ENCODE measurements around the gene SHD. TPM values are rescaled to one million over a fixed set of nuclear protein-coding genes. Genes with fewer than 3 reads are reported as not detected.

SHD gene
- total RNA-seq, 1 experiment from 2014 or later: 2.0 TPM

DNA sequence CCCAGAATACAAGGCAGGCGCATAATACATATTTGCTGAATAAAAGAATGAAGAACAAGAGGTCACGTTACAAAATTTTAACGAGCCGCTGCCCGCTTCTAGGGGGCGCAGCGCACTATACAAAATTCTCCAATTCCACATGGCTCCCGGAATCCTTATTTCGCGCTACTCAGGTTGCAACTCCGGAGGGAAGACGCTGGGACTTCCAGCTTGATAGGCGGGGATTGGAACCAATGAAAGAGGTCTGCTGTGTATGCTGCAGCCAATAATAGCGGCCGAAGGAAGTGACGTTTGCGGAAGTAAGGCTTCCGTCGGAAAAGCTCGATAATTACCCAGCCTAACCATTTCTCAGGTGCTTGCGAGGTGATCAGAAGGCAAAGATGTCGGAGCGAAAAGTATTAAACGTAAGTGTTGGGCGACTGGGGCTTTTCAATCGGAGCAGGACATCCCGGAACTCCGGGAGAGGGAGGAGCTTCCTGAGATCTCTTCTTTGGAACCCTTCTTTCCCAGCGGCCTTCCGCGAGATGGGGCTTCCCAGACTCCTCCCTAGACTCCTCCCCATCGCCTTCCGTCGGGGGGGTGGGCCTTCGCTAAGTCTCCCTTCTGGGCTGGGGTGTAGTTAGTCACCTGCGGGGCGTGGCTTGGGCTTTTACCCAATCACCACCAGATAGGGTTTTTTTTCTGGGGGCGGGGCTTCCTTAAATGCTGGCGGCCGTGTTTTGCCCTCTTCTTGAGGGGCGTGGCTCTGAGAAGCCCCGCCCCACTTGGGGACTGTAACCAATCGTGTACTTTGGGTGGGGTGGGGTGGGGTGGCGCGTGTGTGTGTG is 32.1 kb upstream of the SHD start, which contains the start of gene YJU2:
YJU2 (plus strand) TSS at position 314 of the 827 bp plus-strand sequence; CDS start at position 381, 67 bp downstream.
- POLR2A ChIA-PET: interaction anchor here (0.9 to 1.2 kb wide), 6 partner anchors 9 to 261 kb away, joined by 3 to 6 read pairs (median 4); partner anchors contain the start of genes EEF2 and MPND
- Histone ChIP-seq H3K36me3 (ENCODE audit: control insufficient read depth in 1 of 2, insufficient read depth in 2 of 2, low read length in 2 of 2) (peaks cover 19 to 26% of the 10 kb centered on the region in 2 experiments), H3K9me2 (ENCODE audit: insufficient read depth) (no peaks in the 10 kb centered on the region), H3K4me1 (ENCODE audit: control insufficient read depth in 1 of 2, insufficient read depth in 2 of 2, low read length in 2 of 2) (peaks cover 13 to 16% of the 10 kb centered on the region in 2 experiments), H3K79me2 (ENCODE audit: insufficient read depth, low read length) (peaks cover 19% of the 10 kb centered on the region), H3K9me3 (ENCODE audit: control insufficient read depth in 1 of 2, insufficient read depth in 1 of 2, low read depth in 1 of 2, low read length in 2 of 2) (peaks cover 3 to 4% of the 10 kb centered on the region in 2 experiments; a peak in 2 of 4 replicates), H4K20me1 (ENCODE audit: insufficient read depth) (no peaks in the 10 kb centered on the region), H3K9ac (ENCODE audit: low read length) (peak within 1 kb of the TSS; percentile 70), H3K27ac (ENCODE audit: low read depth, low read length) (peak within 1 kb of the TSS; percentile 85), H3K4me3 (replicated peaks in 1 of 2; ENCODE audit: low read depth in 1 of 2, low read length in 2 of 2) (peak within 1 kb of the TSS; percentile 66 to 88), H2AFZ (ENCODE audit: low read depth, low read length, poor library complexity, severe bottlenecking) (peak within 1 kb of the TSS; percentile 89), H3K27me3 (ENCODE audit: insufficient read depth, low read length) (no peaks in the 10 kb centered on the region), H3K4me2 (ENCODE audit: low read length) (peak within 1 kb of the TSS; percentile 89)
- CTCF ChIA-PET: interaction anchor here (0.8 to 1.1 kb wide), 5 partner anchors 15 to 276 kb away, joined by 3 to 15 read pairs (median 3); partner anchors contain the start of gene MPND
- TSS peak; percentile 96 for BruUV-seq (replicated peaks)
- intact Hi-C loops (cut with micrococcal nuclease): no loop called here
- DNase-seq (ENCODE audit: low read depth, low spot score) (peak; percentile 99), ATAC-seq (peak; percentile 95)
- RAD21 ChIA-PET (ENCODE audit: low non-redundant PET in 1 of 2, low total read pairs in 2 of 2, uncharacterized antibody in 2 of 2, unreplicated experiment in 2 of 2): interaction anchor here in 1 of 2 experiments (0.8 kb wide), 1 partner anchor 20 kb away, joined by 5 read pairs; no protein-coding TSS in a partner anchor
- TF ChIP-seq TCF7L2 (IDR thresholded peaks at IDR 0.05; ENCODE audit: borderline replicate concordance, extremely low read depth, insufficient read depth, insufficient read length) (peak; percentile 7), FOSL1 (IDR thresholded peaks at IDR 0.05; ENCODE audit: low read depth) (no peak), SRF (IDR thresholded peaks at IDR 0.05; ENCODE audit: low read depth) (peak; percentile 85), SP1 (IDR thresholded peaks at IDR 0.05; ENCODE audit: low read depth) (peak; percentile 100), CEBPB (IDR thresholded peaks at IDR 0.05; ENCODE audit: low read depth) (no peak), MAX (IDR thresholded peaks at IDR 0.05) (peak; percentile 98), YY1 (IDR thresholded peaks at IDR 0.05; ENCODE audit: extremely low read depth, insufficient replicate concordance, low read depth, low read length) (peak; percentile 87), EGR1 (IDR thresholded peaks at IDR 0.05; ENCODE audit: low read depth) (peak; percentile 39; the same call in 1 of the 2 replicates), POLR2A (IDR thresholded peaks at IDR 0.05; ENCODE audit: borderline replicate concordance, extremely low read depth, insufficient read depth, insufficient read length) (peak; percentile 12), JUND (IDR thresholded peaks at IDR 0.05) (no peak), EZH2 (IDR thresholded peaks at IDR 0.05) (no peak), CTCF (IDR thresholded peaks at IDR 0.05 in 2 of 3, conservative IDR thresholded peaks at IDR 0.05 in 1 of 3; ENCODE audit: borderline replicate concordance in 1 of 3, insufficient read depth in 1 of 3, low read depth in 2 of 3, low read length in 2 of 3) (peak; percentile 57 to 71 (median 67); a peak in 5 of 6 replicates), RAD21 (IDR thresholded peaks at IDR 0.05; ENCODE audit: low read depth) (peak; percentile 56), ZFX (IDR thresholded peaks at IDR 0.05) (peak; percentile 48; the same call in 1 of the 2 replicates), ELF1 (IDR thresholded peaks at IDR 0.05; ENCODE audit: borderline replicate concordance, low read depth) (peak; percentile 98), POLR2AphosphoS5 (IDR thresholded peaks at IDR 0.05; ENCODE audit: low read depth, low read length) (peak; percentile 85), EZH2phosphoT487 (IDR thresholded peaks at IDR 0.05; ENCODE audit: borderline replicate concordance) (no peak), CBX3 (IDR thresholded peaks at IDR 0.05; ENCODE audit: low read depth) (peak; percentile 97; the same call in 1 of the 2 replicates), ATF3 (IDR thresholded peaks at IDR 0.05) (no peak)
- TF ChIP-seq, protein P1, sequence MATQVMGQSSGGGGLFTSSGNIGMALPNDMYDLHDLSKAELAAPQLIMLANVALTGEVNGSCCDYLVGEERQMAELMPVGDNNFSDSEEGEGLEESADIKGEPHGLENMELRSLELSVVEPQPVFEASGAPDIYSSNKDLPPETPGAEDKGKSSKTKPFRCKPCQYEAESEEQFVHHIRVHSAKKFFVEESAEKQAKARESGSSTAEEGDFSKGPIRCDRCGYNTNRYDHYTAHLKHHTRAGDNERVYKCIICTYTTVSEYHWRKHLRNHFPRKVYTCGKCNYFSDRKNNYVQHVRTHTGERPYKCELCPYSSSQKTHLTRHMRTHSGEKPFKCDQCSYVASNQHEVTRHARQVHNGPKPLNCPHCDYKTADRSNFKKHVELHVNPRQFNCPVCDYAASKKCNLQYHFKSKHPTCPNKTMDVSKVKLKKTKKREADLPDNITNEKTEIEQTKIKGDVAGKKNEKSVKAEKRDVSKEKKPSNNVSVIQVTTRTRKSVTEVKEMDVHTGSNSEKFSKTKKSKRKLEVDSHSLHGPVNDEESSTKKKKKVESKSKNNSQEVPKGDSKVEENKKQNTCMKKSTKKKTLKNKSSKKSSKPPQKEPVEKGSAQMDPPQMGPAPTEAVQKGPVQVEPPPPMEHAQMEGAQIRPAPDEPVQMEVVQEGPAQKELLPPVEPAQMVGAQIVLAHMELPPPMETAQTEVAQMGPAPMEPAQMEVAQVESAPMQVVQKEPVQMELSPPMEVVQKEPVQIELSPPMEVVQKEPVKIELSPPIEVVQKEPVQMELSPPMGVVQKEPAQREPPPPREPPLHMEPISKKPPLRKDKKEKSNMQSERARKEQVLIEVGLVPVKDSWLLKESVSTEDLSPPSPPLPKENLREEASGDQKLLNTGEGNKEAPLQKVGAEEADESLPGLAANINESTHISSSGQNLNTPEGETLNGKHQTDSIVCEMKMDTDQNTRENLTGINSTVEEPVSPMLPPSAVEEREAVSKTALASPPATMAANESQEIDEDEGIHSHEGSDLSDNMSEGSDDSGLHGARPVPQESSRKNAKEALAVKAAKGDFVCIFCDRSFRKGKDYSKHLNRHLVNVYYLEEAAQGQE (IDR thresholded peaks at IDR 0.05; ENCODE audit: low read depth): no peak

Data from HCT116 (cell line).